DND-41 (cell line): ENCODE data around the gene HEBP1.

Source experiments
- ATAC-seq: fragments of 200-7000 bp; cut with Tn5 transposase; 3 replicates; pipeline ENCODE4 v1.9.1; 2021; ENCODE audit warnings: low read depth; ENCODE audit not compliant: insufficient read depth
- DNase-seq: peaks from one replicate; pipeline ENCODE4 v3.0.0-alpha.2; 2020
- H2AFZ ChIP-seq: 2 replicates; pipeline ENCODE4 v1.6.0; 2012; ENCODE audit warnings: low read depth, low read length
- H3K27ac ChIP-seq: 2 replicates; pipeline ENCODE4 v1.5.1; 2012; ENCODE audit warnings: low read length, inconsistent platforms
- H3K27me3 ChIP-seq: fragments of 200-600 bp; sonication (generic); 2 replicates; pipeline ENCODE4 v1.6.0; 2012; ENCODE audit warnings: low read length, mild to moderate bottlenecking, inconsistent platforms; ENCODE audit not compliant: insufficient read depth, poor library complexity
- H3K36me3 ChIP-seq: 2 replicates; pipeline ENCODE4 v1.5.1; 2012; ENCODE audit warnings: low read length, inconsistent platforms; ENCODE audit not compliant: insufficient read depth
- H3K4me1 ChIP-seq: 2 replicates; pipeline ENCODE4 v1.5.1; 2012; ENCODE audit warnings: mild to moderate bottlenecking, low read length; ENCODE audit not compliant: insufficient read depth
- H3K4me2 ChIP-seq: 2 replicates; pipeline ENCODE4 v1.6.0; 2012; ENCODE audit warnings: mild to moderate bottlenecking, moderate library complexity, low read length, inconsistent platforms; ENCODE audit not compliant: insufficient read depth
- H3K4me3 ChIP-seq, 2 experiments: fragments of 200-600 bp in 1 of 2; shearing (Covaris generic) in 1 of 2; 2 replicates each; pipeline ENCODE4 v1.5.1; 2012 to 2016; ENCODE audit warnings: inconsistent platforms in 2 of 2, low read length in 2 of 2, mild to moderate bottlenecking in 2 of 2, low read depth in 1 of 2, moderate library complexity in 1 of 2
- H3K79me2 ChIP-seq: 2 replicates; pipeline ENCODE4 v1.6.0; 2012; ENCODE audit warnings: low read length, inconsistent platforms; ENCODE audit not compliant: insufficient read depth
- H3K9ac ChIP-seq: 2 replicates; pipeline ENCODE4 v1.6.0; 2012; ENCODE audit warnings: low read depth, mild to moderate bottlenecking, inconsistent platforms, low read length, moderate library complexity
- H3K9me3 ChIP-seq: 2 replicates; pipeline ENCODE4 v1.5.1; 2012; ENCODE audit warnings: low read length, moderate library complexity, mild to moderate bottlenecking, inconsistent platforms; ENCODE audit not compliant: insufficient read depth, severe bottlenecking
- H4K20me1 ChIP-seq: 2 replicates; pipeline ENCODE4 v1.6.0; 2012; ENCODE audit warnings: low read length; ENCODE audit not compliant: insufficient read depth
- CTCF ChIP-seq: IDR thresholded peaks from 2 replicates; pipeline ENCODE4 v1.5.1; 2012; ENCODE audit warnings: borderline replicate concordance, low read length, moderate library complexity, mild to moderate bottlenecking; ENCODE audit not compliant: poor library complexity, severe bottlenecking; ENCODE audit errors: extremely low read depth
- EZH2 ChIP-seq: IDR thresholded peaks from 3 replicates; pipeline ENCODE4 v1.6.1; 2012; ENCODE audit warnings: borderline replicate concordance, low read depth, mild to moderate bottlenecking, moderate library complexity, low read length, inconsistent platforms; ENCODE audit not compliant: severe bottlenecking

Gene HEBP1

GRCh38 chr12:12951504-12951903 lies 48.6 kb downstream of the HEBP1 start:
- DNase-seq, result no peak
- H3K27ac ChIP-seq, result no peak overlapping the region
- no peaks in the 10 kb centered on the region for H3K36me3 ChIP-seq
- H2AFZ ChIP-seq, result no peak overlapping the region
- no peak overlapping the region for H3K4me2 ChIP-seq
- H3K4me1 ChIP-seq, result no peaks in the 10 kb centered on the region
- H4K20me1 ChIP-seq, result no peaks in the 10 kb centered on the region
- TF ChIP-seq EZH2 (no peak), CTCF (no peak)
- ATAC-seq, result no peak
- H3K79me2 ChIP-seq, result no peaks in the 10 kb centered on the region
- H3K9me3 ChIP-seq, result no peaks in the 10 kb centered on the region
- no peak overlapping the region for H3K4me3 ChIP-seq
- no peak overlapping the region for H3K9ac ChIP-seq
- H3K27me3 ChIP-seq, result peaks cover 3% of the 10 kb centered on the region

DNA sequence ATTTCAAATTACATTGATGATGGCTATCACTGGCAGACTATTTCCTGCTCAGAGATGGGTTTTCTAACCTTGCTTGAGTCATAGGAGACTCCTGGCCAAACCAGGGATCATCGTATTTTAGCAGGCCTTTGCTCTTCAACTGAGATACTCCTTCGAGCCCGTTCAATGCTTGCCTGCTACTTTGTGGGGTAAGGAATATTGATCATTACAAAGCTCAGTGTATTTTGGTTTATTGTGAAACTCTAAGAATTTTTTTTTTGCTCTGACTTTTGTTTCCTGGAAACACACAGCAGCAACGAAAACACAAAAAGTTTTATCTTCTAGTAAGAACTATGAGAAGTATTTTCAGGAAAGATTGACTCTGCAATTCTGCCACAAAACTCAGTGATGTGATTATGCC lies 52.2 kb downstream of the HEBP1 start:
- no peaks in the 10 kb centered on the region for H4K20me1 ChIP-seq
- H3K4me1 ChIP-seq, result no peaks in the 10 kb centered on the region
- H3K79me2 ChIP-seq, result no peaks in the 10 kb centered on the region
- no peak overlapping the region for H3K4me2 ChIP-seq
- H2AFZ ChIP-seq, result no peak overlapping the region
- DNase-seq (no peak), ATAC-seq (no peak)
- no peaks in the 10 kb centered on the region for H3K9me3 ChIP-seq
- TF ChIP-seq EZH2 (no peak), CTCF (no peak)
- H3K27me3 ChIP-seq, result no peaks in the 10 kb centered on the region
- no peak overlapping the region for H3K4me3 ChIP-seq
- H3K27ac ChIP-seq, result no peak overlapping the region
- H3K9ac ChIP-seq, result no peak overlapping the region
- no peaks in the 10 kb centered on the region for H3K36me3 ChIP-seq

GRCh38 chr12:12946686-12947355 lies 53.2 kb downstream of the HEBP1 start:
- Histone ChIP-seq H3K4me2 (no peak overlapping the region), H3K9ac (no peak overlapping the region), H4K20me1 (no peaks in the 10 kb centered on the region), H3K9me3 (no peaks in the 10 kb centered on the region), H3K79me2 (no peaks in the 10 kb centered on the region), H3K27me3 (no peaks in the 10 kb centered on the region), H3K36me3 (no peaks in the 10 kb centered on the region), H3K27ac (no peak overlapping the region), H3K4me3 (no peak overlapping the region), H3K4me1 (no peaks in the 10 kb centered on the region), H2AFZ (no peak overlapping the region)
- ATAC-seq, result no peak
- TF ChIP-seq CTCF (no peak), EZH2 (no peak)
- no peak for DNase-seq
